HG03196 (cell line): ENCODE data around the gene RAB40C.

Experiments used
- ATAC-seq: cut with Tn5 transposase; IDR thresholded peaks from one replicate; pipeline ENCODE4 v1.9.1; 2021; ENCODE audit not compliant: unreplicated experiment

The RAB40C gene

GRCh38 chr16:589658-590187 is at the start of gene RAB40C:
Gene RAB40C, plus strand, starts transcription at chr16:590066. Its CDS starts 226 bp downstream, at chr16:590292.
- peak; percentile 70 for ATAC-seq

- ATAC-seq: no peak
Measured at GRCh38 chr16:540645-541340, 49.1 kb upstream of the RAB40C start.

- ATAC-seq: no peak
Measured at GRCh38 chr16:543301-544164, 46.3 kb upstream of the RAB40C start.

- no peak for ATAC-seq
Measured at GRCh38 chr16:544517-544916, 45.3 kb upstream of the RAB40C start.

GRCh38 chr16:546909-547770 is 42.7 kb upstream of the RAB40C start:
- no peak for ATAC-seq

- no peak for ATAC-seq
Measured at GRCh38 chr16:548586-548985, 41.3 kb upstream of the RAB40C start.

- no peak for ATAC-seq
Measured at GRCh38 chr16:549544-550263, 40.2 kb upstream of the RAB40C start.

GRCh38 chr16:551210-551609 is 38.7 kb upstream of the RAB40C start:
- no peak for ATAC-seq

- ATAC-seq: no peak
Measured at GRCh38 chr16:552171-552570, 37.7 kb upstream of the RAB40C start.

GRCh38 chr16:553601-554296 is 36.1 kb upstream of the RAB40C start:
- no peak for ATAC-seq

- no peak for ATAC-seq
Measured at GRCh38 chr16:554297-554621, 35.6 kb upstream of the RAB40C start.

GRCh38 chr16:554640-555365 is 35.1 kb upstream of the RAB40C start:
- no peak for ATAC-seq

- ATAC-seq: no peak
Measured at GRCh38 chr16:555528-556473, 34.1 kb upstream of the RAB40C start.

GRCh38 chr16:556474-557173 is 33.2 kb upstream of the RAB40C start:
- ATAC-seq: no peak

- no peak for ATAC-seq
Measured at GRCh38 chr16:557463-558297, 32.2 kb upstream of the RAB40C start.

GRCh38 chr16:558298-559020 is 31.4 kb upstream of the RAB40C start:
- no peak for ATAC-seq
